Measurements from ENCODE around the gene MBP.

DNA sequence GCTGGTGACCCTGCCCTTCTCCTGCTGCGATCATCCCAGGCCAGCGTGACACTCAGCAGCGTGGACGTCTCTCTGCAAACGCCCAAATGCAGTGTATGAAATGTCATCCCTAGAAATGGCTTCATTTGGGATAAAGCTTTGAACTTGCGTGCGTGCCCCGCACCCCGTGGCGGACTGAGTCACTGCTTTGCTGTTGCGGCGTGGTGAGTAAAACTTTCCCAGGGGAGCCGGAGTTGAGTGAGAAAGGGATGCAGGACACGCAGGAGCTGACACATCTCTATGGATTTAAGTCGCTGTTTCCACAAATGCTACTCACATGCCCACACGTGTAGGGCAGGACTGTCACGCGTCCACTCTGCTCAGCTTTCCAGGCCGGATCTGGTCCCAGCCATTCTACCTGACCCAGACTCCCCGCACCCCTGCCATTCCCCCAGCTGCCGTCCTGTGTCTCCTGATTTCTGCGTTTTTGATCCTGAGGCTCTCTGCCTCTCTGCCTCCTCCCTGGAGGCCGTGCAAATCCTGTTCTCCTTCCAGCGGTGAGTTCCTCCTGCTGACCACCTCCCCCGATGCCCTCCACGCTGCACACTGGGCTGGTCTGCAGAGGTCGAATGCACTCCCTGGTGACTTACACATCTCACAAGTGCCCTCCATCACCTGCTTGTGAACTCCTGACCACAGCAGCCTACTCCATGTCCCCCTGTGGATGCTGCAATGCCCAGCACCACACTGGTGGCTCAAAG, 88.9 kb downstream of the MBP start:
- TF ChIP-seq, protein P1, sequence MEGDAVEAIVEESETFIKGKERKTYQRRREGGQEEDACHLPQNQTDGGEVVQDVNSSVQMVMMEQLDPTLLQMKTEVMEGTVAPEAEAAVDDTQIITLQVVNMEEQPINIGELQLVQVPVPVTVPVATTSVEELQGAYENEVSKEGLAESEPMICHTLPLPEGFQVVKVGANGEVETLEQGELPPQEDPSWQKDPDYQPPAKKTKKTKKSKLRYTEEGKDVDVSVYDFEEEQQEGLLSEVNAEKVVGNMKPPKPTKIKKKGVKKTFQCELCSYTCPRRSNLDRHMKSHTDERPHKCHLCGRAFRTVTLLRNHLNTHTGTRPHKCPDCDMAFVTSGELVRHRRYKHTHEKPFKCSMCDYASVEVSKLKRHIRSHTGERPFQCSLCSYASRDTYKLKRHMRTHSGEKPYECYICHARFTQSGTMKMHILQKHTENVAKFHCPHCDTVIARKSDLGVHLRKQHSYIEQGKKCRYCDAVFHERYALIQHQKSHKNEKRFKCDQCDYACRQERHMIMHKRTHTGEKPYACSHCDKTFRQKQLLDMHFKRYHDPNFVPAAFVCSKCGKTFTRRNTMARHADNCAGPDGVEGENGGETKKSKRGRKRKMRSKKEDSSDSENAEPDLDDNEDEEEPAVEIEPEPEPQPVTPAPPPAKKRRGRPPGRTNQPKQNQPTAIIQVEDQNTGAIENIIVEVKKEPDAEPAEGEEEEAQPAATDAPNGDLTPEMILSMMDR (conservative IDR thresholded peaks at IDR 0.05; ENCODE audit: low read depth, low read length): no peak
- TF ChIP-seq SMC3 (IDR thresholded peaks at IDR 0.05; ENCODE audit: low read depth, low read length) (no peak), POLR2A (IDR thresholded peaks at IDR 0.05; ENCODE audit: low read depth, low read length) (no peak), MAZ (IDR thresholded peaks at IDR 0.05; ENCODE audit: borderline replicate concordance, low read depth, low read length) (no peak)

Measured in IMR-90 (cell line).